CD4-positive, alpha-beta T cell treated with Interleukin-12 subunit alpha and Interleukin-12 subunit beta, for 1 hour (primary cell): Measurements from ENCODE around the gene CCDC7.
A peak's percentile ranks its signal among the peaks of the same experiment; 100 is the strongest.
"Not testable (repeated sequence)": the region's sequence is repeated elsewhere in the genome, so short reads cannot be mapped to it uniquely, and the experiment has no call there.

ENCODE experiments used
- DNase-seq: peaks from one replicate; pipeline ENCODE4 v3.0.0-alpha.2; 2020

CCDC7 gene

DNA sequence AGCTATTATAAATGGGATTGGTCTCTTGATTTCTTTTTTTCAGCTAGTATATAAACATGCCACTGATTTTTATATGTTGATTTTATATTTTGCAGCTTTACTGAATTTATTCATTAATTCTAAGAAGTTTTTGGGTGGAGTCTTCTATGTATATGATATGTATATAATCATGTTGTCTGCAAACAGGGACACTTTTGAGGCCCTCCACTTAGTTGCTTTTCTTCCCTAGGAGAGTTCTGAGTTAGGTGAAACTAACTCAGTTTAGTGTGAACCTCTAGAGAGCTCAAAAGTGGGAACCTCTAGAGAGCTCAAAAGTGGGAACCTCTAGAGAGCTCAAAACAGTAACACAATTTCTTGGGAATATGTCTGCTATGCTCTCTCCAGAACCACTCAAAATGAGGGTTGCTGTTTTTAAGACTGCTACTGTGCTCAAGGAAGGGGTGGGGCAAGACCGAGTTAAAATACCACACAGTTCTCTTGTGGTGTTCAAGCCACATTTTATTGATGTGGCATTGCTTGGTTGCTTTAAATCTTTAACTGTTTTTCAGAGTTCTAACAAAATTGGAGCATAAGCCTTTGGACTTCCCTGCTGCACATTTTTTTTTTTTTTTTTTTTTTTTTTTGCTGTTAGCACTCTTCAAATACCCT, 13.2 kb downstream of the CCDC7 start:
- DNase-seq: peak; percentile 73

DNA sequence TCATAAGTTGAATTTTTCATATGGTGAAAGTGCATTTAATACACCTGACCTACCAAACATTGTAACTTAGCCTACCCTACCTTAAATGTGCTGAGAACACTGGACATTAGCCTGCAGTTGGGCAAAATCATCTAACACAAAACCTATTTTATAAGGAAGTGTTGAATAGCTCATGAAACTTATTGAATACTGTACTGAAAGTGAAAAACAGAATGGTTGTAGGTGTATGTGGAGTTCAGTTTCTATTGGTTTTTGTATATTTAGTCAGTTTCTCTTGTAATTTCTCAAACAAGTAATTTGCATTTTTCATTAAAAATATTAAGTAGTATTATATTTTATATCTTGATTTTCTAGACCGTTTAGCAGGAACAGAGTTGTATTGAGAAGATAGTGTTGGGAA, 15.3 kb downstream of the CCDC7 start:
- DNase-seq: no peak

DNA sequence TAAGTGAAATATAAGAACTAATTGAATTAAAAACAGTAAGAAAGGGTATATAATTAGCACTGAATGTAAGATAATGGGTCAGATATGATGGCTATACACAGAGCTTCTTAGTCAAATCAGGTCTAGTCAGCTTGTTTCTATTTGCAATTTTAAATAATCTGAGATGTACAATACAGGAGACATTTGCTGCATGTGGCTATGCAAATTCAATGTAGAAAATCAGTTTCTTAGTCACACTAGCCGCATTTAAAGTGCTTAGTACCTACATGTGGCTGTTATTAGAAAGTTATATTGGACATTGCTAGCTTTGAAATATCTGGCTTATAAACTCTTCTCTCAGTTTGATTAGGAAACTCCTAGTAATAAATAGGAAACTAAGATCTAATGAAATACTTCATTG, 25.3 kb downstream of the CCDC7 start:
- DNase-seq: no peak

DNA sequence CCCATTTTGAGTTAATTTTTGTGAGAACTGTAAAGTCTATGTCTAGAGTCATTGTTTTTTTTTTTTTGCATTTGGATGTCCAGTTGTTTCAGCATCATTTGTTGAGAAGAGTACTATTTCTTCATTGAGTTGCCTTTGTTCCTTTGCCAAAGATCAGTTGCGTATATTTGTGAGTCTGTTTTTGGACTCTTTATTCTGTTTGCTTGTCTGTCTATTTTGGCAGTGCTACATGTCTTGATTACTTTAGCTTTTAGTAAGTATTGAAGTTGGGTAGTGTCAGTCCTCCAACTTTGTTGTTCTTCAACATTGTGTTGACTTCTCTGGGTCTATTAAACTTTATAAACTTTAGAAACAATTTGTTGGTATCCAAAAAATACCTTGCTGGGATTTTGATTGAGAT, 31.6 kb downstream of the CCDC7 start:
- DNase-seq: no peak

DNA sequence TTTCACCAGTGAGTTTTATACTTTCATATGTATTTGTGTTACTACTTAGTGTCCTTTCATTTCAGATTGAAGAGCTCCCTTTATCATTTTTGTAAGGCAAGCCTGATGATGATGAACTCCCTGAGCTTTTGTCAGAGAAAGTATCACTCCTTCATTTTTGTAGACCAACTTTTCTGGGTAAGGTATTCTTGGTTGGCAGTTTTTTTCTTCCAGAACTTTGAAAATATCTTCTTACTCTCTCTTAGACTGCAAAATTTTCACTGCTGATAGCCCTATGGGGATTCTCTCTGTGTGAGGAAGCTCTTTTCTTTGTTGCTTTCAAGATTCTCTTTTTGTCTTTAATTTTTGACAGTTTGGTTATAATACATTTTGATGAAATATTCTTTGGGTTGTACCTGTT, 35.7 kb downstream of the CCDC7 start:
- no peak for DNase-seq

DNA sequence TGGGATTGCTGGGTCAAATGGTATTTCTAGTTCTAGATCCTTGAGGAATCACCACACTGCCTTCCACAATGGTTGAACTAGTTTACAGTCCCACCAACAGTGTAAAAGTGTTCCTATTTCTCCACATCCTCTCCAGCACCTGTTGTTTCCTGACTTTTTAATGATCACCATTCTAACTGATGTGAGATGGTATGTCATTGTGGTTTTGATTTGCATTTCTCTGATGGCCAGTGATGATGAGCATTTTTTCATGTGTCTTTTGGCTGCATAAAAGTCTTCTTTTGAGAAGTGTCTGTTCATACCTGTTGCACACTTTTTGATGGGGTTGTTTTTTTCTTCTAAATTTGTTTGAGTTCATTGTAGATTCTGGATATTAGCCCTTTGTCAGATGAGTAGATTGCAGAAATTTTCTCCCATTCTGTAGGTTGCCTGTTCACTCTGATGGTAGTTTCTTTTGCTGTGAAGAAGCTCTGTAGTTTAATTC, 37.1 kb downstream of the CCDC7 start:
- not testable (repeated sequence) for DNase-seq

DNA sequence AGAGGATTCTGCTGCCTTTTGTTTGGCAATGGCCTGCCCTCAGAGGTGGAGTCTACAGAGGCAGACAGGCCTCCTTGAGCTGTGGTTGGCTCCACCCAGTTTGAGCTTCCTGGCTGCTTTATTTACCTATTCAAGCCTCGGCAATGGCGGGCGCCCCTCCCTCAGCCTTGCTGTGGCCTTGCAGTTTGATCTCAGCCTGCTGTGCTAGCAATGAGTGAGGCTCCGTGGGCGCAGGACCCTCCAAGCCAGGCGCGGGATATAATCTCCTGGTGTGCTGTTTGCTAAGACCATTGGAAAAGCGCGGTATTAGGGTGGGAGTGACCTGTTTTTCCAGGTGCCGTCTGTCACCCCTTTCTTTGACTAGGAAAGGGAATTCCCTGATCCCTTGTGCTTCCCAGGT, 42.1 kb downstream of the CCDC7 start:
- DNase-seq: not testable (repeated sequence)

DNA sequence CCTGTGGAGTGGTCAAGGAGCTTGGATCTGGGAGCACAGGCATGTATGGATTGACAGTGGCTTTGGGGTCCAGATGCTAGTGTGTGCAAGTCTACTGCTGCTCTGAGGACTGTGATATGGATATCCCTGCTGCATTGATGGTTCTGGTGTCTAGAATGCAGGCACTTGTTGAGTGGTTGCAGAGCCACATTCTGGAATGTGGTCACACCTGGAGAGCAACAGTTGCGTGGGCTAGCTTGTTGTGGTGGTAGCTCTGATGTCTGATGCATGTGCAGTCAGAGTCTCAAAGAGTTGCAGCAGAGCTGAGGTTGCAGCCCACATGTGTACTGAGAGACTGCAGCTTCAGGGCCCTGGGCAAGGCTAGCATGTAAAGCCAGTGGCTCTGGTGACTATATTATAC, 43.2 kb downstream of the CCDC7 start:
- no peak for DNase-seq

DNA sequence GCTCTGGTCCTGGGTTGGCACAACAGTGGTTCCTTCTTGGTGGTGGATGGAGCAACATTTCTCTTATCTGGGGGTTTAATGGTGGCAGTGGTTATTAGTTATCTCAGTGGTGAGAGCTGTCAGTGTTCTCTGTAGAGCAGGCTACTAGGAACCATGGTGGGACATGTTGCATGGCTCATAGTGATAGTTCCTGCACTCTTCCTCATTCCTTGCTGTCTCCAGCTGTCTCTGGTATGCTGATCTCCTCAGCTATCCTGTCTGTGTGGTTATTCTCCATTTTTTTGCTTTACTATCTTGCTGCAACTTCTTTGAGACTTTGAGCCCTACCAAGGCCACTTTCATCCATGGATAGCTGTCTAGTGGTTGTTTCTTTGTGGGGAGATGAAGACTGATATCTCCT, 44.0 kb downstream of the CCDC7 start:
- no peak for DNase-seq

DNA sequence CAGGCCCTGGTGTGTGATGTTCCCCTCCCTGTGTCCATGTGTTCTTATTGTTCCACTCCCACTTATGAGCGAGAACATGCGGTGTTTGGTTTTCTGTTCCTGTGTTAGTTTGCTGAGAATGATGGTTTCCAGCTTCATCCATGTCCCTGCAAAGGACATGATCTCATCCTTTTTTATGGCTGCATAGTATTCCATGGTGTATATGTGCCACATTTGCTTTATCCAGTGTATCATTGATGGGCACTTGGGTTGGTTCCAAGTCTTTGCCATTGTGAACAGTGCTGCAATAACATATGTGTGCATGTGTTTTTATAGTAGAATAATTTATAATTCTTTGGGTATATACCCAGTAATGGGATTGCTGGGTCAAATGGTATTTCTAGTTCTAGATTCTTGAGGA, 48.6 kb downstream of the CCDC7 start:
- DNase-seq: not testable (repeated sequence)

DNA sequence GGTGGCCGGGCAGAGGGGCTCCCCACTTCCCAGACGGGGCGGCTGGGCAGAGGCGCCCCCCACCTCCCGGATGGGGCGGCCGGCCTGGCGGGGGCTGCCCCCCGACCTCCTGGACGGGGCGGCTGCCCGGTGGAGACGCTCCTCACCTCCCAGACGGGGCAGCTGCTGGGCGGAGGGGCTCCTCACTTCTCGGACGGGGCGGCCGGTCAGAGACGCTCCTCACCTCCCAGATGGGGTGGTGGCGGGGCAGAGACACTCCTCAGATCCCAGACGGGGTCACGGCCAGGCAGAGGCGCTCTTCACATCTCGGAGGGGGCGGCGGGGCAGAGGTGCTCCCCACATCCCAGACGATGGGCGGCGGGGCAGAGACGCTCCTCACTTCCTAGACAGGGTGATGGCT, 54.2 kb downstream of the CCDC7 start:
- not testable (repeated sequence) for DNase-seq

DNA sequence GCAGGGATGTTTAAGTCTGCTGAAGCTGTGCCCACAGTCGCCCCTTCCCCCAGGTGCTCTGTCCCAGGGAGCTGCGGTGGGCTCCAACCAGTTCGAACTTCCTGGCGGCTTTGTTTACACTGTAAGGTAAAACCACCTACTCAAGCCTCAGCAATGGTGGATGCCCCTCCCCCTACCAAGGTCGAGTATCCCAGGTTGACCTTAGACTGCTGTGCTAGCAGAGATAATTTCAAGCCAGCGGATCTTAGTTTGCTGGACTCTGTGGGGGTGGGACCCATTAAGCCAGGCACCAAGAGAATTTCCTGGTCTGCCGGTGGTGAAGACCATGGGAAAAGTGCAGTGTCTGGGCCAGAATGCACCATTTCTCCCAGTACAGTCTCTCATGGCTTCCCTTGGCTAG, 56.0 kb downstream of the CCDC7 start:
- no peak for DNase-seq

DNA sequence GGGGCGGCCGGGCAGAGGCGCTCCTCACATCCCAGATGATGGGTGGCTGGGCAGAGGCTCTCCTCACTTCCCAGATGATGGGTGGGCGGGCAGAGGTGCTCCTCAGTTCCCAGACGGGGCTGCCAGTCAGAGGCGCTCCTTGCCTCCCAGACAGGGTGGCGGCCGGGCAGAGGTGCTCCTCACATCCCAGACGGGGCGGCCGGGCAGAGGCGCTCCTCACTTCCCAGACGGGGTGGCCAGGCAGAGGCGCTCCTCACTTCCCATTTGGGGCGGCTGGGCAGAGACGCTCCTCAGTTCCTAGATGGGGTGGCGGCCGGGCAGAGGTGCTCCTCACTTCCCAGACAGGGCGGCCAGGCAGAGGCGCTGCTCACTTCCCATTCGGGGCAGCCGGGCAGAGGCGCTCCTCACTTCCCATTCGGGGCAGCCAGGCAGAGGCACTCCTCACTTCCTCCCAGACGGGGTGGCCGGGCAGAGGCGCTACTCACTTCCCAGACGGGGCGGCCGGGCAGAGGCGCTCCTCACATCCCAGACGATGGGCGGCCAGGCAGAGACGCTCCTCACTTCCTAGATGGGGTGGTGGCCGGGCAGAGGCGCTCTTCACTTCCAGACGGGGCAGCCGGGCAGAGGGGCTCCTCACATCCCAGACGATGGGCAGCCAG, 60.0 kb downstream of the CCDC7 start:
- not testable (repeated sequence) for DNase-seq

DNA sequence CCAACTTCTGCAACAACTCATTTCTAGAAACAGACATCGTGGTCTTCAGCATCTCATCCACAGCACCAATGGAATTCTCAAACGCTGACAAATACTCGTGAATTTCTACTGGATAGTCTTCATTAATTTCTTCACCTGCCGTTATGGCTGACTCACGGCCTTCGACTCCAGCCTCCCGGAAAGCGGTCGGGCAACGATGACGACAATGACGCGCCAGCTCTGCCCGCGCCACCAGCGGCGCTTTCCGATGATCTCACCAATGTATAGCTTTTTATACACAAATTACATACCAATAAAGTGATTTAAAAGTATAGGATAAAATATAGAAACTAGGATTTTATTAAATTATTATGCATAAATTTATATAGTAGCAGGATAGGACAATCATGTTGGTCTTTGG, 65.7 kb downstream of the CCDC7 start:
- no peak for DNase-seq

DNA sequence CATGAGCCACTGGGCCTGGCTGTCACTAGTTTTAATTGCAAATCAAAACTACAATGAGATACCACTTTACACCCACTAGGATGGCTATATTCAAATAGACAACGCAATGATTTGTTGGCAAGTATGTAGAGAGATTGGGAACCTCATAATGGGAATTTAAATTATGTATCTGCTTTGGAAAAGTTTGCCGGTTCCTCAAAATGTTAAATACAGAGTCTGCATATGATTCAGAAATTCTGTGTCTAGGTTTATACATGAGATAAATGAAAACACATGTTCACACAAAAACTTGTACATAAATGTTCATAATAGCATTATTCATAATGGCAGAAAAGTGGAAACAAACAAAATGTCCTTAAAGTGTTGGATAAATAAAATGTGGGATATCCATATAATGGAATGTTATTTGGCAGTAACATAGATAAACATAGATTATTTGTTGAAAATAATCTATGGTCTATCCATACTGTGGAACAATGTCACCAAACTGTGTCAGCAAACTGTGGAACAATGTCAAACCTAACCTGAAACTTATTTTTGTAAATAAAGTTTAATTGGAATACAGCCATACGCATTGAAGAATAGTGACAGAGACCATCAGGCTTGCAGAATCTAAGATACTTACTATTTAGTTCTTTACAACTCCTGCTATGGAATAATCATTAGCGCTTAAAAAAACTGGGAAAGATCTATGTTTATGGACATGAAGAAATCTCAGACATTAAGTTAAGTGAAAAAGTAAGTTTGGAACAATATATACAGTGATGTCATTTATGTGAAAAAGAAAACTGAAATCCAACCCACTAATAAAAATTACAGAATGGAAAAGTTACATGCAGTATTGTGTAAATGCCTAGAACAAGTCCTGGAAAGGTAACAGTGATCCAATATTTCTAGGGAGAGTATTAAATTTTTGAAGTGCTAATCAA, 70.9 kb downstream of the CCDC7 start:
- DNase-seq: no peak

DNA sequence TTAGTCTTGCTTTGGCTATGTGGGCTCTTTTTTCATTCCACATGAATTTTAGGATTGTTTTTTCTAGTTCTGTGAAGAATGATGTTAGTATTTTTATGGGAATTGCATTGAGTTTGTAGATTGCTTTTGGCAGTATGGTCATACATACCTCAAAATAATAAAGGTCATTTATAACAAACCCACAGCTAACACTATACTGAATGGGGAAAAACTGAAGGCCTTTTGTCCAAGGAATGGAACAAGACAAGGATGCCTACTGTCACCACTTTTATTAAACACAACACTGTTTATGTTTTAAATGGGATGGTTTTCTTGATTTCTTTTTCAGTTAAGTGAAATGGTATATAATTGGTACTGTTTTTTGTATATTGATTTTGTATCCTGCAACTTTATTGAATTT, 84.3 kb downstream of the CCDC7 start:
- DNase-seq: no peak

DNA sequence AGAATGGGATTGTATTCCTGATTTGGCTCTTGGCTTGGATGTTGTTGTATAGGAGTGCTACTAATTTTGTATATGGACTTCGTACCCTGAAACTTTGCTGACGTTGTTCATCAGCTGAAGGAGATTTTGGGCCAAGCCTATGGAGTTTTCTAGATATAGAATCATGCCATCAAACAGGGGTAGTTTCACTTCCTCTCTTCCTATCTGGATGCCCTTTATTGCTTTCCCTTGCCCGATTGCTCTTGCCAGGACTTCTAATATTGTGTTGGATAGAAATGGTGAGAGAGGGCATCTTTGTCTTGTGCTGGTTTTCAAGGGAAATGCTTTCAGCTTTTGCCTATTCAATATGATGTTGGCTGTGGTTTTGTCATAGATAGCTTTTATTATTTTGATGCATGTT, 92.3 kb downstream of the CCDC7 start:
- no peak for DNase-seq

DNA sequence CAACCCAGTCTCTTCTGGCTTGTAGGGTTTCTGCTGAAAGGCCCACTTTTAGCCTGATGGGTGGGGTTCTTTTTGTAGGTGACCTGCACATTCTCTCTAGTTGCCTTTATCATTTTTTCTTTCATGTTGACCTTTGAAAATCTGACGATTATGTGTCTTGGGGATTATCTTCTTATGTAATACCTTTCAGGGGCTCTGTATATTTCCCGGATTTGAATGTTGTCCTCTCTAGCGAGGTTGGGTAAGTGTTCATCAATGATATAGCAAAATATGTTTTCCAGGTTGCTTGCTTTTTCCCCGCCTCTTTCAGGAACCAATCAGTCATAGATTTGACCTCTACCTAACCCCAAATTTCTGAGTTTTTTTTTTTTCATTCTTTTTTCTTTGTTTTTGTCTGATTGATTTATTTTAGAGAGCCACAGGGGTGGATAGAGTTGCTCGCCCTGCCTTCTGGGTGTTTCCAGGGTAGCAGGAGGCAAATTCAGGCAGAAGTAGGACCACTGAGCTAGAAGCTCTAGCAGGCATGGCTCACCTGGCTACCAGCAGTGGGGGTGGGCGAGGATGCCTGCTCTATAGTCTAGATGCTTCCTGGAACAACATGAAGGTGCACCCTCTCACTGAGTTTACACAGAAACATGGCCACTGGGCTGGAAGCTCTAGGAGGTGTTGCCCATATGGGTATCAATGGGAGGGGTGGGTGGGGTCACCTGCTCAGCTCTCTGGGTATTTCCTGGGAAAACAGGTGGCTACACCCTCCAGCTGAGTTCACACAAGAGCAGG, 94.9 kb downstream of the CCDC7 start:
- no peak for DNase-seq

DNA sequence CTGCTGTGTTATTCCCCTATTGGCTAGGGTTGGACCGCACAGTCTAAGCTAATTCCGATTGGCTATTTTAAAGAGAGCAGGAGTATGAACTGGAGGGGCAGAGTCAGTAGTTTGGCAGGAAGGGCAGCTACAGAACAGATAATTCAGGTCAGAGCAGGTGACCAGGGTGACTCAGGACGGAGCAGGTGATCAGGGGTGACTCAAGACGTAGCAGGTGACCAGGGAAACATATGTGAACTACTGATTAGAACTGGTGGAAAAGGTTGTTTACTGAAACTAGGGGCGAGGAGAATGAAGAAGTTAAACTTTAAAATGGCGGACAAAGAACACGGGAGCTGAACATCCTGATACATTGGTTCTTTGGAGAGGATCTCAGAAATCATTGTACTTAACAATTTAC, 102.3 kb downstream of the CCDC7 start:
- no peak for DNase-seq

DNA sequence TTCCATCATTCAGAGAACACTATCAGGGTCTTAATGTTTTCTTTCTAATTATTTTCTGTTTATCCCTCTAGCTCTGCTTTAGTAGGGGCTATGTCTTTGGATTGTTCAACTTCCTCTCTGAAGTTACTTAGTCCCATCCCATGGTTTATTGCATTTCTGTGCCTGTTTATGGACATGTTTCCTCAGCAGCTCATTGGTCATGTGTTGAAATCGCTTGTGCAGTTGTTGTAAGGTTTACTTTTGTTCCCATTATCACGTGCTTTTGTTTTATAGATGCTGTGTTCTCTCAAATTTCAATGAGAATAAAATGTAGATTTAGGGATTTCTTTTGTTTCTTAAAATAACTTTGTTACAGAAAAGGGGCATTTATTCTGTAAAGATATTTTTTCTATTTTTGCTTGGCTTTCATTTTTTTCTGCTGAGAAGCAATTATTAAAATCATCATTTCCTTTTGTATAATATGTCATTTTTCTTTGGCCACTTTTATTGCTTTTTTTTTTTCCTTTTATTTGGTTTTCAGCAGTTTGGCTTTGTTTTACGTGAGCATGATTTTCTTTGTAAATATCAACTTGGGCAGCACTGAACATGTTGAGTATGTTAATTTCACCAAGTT, 110.9 kb downstream of the CCDC7 start:
- DNase-seq: no peak

DNA sequence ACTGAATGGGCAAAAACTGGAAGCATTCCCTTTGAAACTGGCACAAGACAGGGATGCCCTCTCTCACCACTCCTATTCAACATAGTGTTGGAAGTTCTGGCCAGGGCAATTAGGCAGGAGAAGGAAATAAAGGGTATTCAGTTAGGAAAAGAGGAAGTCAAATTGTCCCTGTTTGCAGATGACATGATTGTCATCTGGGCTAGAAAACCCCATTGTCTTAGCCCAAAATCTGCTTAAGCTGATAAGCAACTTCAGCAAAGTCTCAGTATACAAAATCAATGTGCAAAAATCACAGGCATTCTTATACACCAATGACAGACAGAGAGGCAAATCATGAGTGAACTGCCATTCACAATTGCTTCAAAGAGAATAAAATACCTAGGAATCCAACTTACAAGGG, 116.8 kb downstream of the CCDC7 start:
- DNase-seq: not testable (repeated sequence)

DNA sequence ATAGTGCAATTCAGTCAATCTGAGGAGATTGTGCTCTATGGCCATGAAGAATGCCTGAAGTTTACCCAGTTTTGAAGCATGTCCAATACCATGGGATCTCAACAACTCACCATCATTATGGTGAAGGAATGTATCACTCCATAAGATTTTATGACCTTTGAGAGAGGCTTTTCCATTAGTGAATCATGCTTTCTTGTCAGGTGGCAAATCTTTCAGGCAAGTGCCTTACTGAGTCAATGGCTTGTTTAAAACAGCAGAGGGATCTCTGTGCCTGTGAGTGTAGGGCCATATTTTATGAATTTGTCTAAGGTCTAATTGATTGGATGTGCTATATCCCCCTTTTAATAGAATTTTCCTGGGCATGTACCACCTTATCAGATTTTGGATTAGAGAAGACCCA, 131.5 kb downstream of the CCDC7 start:
- DNase-seq: no peak

DNA sequence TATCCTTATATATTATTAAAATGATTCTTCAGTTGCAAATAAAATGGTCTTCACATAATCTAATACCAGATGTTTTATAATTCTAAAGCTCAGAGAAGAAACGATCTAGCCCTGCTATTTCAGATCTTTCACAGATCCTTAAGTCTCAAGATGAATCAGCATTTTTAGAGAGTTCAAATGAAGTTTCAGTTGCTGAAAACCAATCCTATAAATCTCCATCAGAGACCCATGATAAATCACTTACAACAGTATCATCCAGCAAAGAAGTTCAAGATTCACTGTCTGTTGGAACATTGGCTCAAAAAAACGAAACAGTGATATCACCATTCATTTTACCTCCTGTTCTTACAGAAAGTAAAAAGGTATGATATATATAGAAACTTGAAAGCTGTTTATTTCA, 137.0 kb downstream of the CCDC7 start:
- DNase-seq: no peak
